22Rv1 (cell line): ENCODE results near the gene RPL10.

Source experiments
- ZFX ChIP-seq: fragments of 450-650 bp; IDR thresholded peaks from 2 replicates; pipeline ENCODE4 v1.6.1; 2017; ENCODE audit warnings: antibody characterized with exemption, borderline replicate concordance
- TF ChIP-seq, protein P1 (sequence below): fragments of 450-650 bp; IDR thresholded peaks from 2 replicates; pipeline ENCODE4 v1.5.1; 2017; ENCODE audit warnings: mild to moderate bottlenecking

DNA sequence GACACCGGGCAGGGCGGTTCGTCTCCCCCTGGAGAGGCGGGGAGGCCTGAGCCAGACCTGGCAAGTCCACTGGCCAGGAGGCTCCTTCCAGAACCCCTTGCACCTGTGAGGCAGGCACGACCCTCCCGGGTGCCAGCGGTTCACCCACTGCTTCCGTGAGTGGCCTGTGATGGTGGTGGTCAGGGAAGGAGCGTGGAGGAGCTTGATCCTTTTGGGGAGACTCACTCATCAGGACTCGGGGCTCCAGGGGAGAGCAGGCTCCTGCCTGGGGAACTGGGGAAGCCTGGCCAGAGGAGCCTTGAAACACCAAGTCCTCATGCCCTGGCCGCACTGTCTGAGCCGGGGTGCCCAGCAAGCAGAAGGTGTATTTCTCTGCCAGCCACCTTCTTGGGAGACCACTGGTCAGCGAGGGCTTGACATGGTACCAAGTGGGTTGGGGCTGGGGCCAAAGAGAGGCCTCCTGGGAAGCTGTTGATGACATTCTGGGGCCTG, 46.6 kb downstream of the RPL10 start:
- TF ChIP-seq, protein P1, sequence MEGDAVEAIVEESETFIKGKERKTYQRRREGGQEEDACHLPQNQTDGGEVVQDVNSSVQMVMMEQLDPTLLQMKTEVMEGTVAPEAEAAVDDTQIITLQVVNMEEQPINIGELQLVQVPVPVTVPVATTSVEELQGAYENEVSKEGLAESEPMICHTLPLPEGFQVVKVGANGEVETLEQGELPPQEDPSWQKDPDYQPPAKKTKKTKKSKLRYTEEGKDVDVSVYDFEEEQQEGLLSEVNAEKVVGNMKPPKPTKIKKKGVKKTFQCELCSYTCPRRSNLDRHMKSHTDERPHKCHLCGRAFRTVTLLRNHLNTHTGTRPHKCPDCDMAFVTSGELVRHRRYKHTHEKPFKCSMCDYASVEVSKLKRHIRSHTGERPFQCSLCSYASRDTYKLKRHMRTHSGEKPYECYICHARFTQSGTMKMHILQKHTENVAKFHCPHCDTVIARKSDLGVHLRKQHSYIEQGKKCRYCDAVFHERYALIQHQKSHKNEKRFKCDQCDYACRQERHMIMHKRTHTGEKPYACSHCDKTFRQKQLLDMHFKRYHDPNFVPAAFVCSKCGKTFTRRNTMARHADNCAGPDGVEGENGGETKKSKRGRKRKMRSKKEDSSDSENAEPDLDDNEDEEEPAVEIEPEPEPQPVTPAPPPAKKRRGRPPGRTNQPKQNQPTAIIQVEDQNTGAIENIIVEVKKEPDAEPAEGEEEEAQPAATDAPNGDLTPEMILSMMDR: no peak
- no peak for TF ChIP-seq ZFX
